ENCODE results near the gene TBCE.
"Not testable (repeated sequence)": the region's sequence is repeated elsewhere in the genome, so short reads cannot be mapped to it uniquely, and the experiment has no call there.

Gene TBCE

DNA sequence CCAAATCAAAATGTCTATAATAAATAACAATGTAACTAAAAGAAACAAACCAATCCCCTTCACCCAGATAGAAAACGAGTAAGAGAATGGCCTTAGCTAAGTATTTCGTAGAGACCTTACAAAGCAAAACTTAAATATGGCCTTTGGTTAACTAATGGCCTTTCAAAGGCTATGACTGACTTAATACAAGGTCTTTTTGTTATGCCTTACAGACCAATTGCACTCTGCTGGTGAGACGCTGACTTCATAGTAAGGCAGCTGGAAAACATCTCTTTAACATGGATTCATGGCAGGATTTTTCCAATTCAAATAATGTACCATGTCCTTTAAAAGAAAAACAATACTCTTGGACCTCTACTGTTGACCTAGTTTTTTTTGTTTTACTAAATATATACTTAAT lies 15.8 kb upstream of the TBCE start:
- DNase-seq (ENCODE audit: low read depth in 3 of 3): no peak

DNA sequence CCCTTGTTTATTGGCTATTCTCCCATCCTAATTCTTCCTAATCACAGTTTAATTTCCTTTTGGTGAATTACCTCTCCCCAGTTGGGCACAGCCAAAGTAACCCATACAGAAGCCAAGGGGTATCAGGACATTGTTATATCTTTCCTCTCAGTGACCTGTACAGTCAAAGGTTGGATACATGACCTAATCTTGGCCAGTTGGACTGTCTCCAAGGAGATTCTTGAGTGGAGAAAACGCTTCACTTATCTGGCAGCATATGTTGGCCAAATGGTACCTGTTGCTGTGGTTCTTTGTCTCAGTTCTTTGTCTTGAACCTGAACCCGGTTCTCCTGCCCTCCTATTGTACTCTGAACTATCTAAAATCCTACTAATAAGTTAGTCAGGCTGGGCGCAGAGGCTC lies 15.3 kb upstream of the TBCE start:
- no peak for DNase-seq (ENCODE audit: low read depth in 3 of 3)

DNA sequence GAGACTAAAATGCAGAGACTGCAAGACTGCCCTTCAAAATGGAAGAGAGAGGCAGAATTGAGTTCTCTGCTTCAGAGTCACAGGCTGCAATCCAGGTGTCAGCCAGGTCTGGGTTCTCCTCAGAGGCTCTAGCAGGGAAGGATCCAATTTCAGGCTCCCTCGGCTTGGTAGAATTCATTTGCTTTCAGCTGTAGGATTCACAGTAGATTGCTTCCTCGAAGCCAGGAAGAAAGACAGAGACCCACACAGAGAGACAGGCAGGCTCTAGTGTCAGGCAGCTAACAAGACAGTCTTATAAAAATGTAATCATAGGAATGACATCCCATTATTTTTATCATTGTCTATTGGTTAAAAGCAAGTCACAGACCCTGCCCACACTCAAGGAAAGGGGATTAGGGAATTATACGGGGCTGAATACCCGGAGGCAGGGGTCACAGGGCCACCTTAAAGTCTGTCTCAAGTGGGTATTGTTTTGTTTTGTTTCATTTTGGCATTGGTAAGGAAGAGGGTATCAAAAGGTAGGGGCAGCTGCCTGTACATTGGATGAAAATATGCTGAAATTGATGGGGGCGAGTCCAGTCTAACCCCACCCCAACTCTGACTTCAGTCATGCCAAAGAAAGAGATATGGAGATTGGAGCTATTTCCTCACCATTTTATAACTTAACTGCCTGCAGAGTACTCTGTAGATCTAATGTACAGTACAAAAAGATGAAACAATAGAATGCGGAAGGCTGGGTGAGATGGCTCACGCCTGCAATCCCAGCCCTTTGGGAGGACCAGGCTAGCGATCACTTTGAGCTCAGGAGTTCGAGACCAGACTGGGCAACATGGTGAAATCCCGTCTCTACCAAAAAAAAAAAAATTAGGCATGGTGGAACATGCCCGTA lies 9.5 kb upstream of the TBCE start:
- DNase-seq (ENCODE audit: low read depth in 3 of 3): no peak

DNA sequence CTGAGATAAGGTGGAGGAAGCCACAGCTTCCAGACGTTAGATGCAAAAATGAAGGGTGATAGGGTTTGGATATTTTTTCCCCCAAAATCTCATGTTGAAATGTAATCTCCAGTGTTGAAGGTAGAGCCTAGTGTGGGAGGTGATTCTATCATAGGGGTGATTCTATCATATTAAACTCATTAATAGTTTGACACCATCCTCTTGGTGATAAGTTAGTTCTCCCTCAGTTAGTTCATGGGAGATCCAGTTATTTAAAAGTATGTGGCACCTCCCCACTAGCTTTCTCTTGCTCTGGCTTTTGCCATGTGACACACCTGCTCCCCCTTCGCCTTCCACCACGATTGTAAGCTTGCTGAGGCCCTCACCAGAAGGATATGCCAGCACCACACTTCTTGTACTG lies 8.3 kb upstream of the TBCE start:
- no peak for DNase-seq (ENCODE audit: low read depth in 3 of 3)

DNA sequence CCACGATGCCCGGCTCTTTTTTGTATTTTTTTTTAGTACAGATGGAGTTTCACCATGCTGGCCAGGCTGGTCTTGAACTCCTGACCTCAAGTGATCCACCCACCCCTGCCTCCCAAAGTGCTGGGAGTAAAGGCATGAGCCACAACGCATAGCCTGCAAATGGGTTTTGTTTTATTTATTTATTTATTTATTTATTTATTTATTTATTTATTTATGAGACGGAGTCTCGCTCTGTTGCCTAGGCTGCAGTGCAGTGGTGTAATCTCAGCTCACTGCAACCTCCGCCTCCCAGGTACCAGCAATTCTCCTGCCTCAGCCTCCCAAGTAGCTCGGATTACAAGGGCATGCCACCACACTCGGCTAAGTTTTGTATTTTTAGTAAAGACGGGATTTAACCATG lies 3.0 kb upstream of the TBCE start:
- DNase-seq (ENCODE audit: low read depth in 3 of 3): not testable (repeated sequence)

DNA sequence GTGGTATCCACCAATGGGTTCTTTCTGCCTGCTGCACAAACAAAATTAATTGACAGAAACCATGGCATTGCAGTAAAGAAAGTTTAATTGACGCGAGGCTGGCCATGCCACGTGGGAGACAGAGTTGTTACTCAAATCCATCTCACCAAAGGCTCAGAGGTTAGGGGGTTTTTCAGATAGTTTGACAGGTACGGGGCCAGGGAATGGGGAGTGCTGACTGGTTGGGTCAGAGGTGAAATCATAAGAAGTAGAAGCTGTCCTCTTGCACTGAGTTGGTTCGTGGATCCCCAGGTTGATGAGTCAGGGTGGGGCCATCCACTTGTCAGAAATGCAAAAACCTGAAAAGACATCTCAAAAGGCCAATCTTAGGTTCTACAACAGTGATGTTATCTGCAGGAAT lies 941 bp upstream of the TBCE start:
- peak; percentile 6 to 28 (median 9) for DNase-seq (ENCODE audit: low read depth in 3 of 3)

DNA sequence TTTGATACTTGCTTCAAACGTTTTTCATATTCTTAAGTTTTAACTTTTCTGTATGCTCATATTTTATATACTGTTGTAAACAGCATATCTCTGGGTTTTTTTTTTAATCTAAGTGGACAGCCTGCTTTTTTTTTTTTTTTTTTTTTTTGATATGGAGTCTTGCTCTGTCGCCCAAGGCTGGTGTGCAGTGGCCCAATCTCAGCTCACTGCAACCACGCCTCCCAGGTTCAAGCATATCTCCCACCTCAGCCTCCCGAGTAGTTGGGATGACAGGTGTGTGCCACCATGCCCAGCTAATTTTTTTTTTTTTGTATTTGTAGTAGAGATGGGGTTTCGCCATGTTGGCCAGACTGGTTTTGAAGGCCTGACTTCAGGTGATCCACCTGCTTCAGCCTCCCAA lies 1.2 kb downstream of the TBCE start:
- no peak for DNase-seq (ENCODE audit: low read depth in 3 of 3)

DNA sequence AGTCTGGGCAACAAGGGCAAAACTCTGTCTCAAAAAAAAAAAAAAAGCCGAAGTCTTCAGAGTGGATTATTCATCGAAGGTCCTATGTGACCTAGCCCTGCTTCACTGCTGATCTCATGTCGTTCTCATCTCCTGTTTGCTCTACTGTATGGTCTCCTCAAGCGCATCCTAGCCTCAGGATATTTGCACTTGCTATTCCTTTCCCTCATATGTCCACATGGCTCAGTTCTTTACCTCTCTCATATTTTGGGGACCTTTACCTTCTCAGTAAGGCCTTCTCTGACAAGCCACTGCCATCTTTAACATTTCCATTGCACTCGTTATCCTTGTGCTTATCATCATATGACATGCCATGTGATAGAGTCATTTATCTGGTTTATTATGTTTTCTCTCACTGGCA lies 2.6 kb downstream of the TBCE start:
- DNase-seq (ENCODE audit: low read depth in 3 of 3): no peak

DNA sequence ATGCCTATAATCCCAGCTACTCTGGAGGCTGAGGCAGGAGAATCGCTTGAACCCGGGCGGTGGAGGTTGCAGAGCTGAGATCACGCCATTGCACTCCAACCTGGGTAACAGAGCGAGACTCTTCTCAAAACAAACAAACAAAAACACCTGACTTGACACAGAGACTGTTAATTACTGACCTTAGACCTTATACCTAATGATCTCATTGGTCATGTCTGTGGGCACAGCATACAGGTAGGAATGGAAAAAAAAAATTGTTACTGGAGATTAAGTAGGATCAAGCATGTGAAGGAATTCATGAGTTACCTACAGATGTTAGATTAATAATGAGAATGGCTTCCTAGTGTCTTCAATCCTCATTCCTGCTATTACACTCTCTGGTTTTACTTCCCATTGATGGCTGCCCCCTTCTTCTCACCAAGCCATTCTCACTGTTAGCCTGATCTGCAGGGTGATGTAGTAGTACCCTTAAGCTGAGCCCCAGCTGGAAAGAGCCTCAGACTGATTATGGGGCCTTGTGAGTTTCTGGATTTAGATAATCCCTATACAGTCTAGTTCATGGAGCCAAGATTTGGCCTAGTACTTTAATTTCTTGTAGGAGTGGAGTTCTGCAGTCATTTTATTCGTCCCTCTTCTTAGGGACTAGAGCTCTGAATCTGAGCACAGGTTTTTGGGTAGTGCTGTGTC lies 8.8 kb downstream of the TBCE start:
- DNase-seq (ENCODE audit: low read depth in 3 of 3): no peak

DNA sequence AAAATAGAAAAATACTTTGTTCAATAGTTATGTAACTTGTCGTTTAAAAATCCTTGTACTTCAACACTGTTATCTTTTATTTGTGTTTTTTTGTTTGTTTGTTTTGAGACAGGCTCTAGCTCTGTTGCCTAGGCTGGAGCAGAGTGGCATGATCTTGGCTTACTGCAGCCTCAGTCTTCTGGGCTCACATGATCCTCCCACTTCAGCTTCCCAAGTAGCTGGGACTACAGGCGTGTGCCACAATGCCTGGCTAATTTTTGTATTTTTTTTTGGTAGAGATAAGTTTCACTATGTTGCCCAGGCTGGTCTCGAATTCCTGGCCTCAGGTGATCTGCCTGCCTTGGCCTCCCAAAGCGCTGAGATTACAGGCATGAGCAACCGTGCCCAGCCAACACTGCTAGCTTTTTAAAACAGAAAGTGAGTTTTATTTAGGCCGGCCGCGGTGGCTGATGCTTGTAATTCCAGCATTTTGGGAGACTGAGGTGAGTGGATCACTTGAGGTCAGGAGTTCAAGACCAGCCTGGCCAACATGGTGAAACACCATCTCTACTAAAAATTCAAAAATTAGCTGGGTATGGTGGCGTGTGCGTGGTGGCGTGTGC lies 11.0 kb downstream of the TBCE start:
- DNase-seq (ENCODE audit: low read depth in 3 of 3): not testable (repeated sequence)

DNA sequence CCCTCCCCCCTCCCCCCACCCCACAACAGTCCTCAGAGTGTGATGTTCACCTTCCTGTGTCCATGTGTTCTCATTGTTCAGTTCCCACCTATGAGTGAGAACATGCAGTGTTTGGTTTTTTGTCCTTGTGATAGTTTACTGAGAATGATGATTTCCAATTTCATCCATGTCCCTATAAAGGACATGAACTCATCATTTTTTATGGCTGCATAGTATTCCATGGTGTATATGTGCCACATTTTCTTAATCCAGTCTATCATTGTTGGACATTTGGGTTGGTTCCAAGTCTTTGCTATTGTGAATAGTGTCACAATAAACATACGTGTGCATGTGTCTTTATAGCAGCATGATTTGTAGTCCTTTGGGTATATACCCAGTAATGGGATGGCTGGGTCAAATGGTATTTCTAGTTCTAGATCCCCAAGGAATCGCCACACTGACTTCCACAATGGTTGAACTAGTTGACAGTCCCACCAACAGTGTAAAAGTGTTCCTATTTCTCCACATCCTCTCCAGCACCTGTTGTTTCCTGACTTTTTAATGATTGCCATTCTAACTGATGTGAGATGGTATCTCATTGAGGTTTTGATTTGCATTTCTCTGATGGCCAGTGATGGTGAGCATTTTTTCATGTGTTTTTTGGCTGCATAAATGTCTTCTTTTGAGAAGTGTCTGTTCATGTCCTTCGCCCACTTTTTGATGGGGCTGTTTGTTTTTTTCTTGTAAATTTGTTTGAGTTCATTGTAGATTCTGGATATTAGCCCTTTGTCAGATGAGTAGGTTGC lies 14.9 kb downstream of the TBCE start:
- not testable (repeated sequence) for DNase-seq (ENCODE audit: low read depth in 3 of 3)

DNA sequence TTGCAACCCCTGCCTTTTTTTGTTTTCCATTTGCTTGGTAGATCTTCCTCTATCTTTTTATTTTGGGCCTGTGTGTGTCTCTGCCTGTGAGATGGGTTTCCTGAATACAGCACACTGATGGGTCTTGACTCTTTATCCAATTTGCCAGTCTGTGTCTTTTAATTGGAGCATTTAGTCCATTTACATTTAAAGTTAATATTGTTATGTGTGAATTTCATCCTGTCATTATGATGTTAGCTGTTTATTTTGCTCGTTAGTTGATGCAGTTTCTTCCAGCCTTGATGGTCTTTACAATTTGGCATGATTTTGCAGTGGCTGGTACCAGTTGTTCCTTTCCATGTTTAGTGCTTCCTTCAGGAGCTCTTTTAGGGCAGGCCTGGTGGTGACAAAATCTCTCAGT lies 18.4 kb downstream of the TBCE start:
- DNase-seq (ENCODE audit: low read depth in 3 of 3): not testable (repeated sequence)

DNA sequence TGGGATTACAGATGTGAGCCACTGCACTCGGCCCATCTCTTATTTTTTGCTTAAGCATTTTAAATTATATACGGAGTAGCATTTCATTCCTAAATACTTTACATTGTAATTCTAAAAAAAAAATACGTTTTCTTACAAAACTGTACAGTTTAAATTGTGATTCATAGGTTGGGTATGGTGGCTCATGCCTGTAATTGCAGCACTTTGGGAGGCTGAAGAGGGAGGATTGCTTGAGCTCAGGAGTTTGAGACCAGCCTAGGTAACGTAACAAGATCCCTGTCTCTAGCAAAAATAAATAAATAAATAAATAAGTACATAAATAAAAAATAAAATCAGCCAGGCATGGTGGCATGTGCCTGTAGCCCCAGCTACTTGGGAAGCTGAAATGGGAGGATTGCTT lies 24.6 kb downstream of the TBCE start:
- no peak for DNase-seq (ENCODE audit: low read depth in 3 of 3)

DNA sequence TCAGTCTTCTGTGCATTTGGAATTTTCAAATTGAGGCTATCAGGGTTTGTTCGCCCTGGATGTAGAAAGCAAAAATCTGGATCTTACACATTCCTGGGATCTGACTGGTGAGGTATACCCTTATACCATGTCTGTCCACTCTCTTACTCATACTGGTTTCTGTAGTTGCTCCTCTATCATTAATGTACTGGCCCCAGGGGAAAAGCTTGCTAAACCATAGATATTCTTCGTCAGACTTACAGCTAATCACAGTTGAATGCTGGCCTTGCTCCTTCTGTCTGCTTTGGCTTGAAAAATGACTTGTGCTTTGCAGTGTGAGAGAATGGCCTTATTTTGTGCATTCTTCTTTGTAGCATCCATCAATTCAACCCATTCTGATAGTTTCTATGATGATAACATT lies 30.5 kb downstream of the TBCE start:
- no peak for DNase-seq (ENCODE audit: low read depth in 3 of 3)

DNA sequence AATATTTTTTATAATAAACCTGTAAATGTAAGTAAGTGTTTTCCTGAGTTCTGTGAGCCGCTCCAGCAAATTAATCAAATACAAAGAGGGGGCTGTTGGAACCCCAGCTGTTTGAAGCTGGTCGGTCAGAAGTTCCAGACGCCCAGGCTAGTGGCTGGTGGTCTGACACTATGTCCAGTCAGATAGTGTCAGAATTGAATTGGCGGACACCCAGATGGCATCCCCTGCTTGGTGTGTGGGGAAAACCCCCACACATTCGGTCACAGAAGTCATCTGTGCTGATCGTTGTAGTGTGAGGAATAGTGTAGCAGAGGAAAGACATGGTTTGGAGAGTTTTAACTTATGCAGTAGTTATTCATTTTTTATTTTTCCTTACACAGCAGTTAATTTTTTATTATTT lies 32.4 kb downstream of the TBCE start:
- DNase-seq (ENCODE audit: low read depth in 3 of 3): no peak

DNA sequence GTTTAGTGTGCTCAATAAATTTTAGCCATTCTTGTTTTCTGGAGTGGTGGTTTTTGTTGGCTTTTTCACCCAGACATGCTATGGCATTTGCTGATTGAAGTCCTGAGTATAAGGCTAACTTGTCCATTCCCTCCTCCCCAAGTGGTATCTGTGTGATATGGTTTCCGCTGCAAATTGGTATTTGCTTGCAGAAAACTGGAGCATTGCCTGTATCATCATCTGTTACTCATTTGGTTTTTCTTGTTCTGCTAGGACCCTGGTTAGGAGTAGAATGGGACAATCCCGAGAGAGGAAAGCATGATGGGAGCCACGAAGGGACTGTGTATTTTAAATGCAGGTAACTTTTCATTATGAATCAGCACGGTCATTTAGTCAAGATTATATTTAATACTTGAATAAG lies 34.0 kb downstream of the TBCE start:
- no peak for DNase-seq (ENCODE audit: low read depth in 3 of 3)

DNA sequence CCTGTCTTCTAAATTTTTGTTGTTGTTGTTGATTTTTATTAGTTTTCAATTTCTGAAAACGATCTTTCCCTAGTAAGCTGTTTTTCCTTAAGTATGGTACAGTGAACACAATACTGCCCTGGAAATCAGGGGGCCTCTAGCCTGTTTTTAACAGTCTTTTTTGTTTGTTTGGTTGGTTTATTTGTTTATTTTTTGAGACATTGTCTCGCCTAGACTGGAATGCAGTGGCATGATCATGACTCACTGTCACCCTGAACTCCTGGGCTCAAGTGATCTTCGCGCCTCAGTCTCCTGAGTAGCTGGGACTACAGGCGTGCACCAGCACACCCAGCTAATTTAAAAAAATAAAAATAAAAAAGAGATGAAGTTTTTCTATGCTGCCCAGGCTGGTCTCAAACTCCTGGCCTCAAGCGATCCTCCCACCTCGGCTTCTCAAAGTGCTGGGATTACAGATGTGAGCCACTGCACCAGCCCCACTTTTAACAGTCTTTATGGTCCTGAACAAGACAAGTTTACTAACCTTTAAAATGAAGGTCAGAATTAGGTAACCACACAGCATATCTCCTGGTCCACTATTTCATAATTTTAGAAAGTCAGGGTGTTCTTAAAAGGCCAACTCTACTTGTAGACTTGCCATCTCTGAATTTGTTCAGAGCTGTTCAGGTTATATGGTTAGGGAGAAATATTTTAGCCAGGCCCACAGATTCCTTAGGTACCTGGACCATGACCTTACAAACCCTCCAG lies 35.4 kb downstream of the TBCE start:
- no peak for DNase-seq (ENCODE audit: low read depth in 3 of 3)

DNA sequence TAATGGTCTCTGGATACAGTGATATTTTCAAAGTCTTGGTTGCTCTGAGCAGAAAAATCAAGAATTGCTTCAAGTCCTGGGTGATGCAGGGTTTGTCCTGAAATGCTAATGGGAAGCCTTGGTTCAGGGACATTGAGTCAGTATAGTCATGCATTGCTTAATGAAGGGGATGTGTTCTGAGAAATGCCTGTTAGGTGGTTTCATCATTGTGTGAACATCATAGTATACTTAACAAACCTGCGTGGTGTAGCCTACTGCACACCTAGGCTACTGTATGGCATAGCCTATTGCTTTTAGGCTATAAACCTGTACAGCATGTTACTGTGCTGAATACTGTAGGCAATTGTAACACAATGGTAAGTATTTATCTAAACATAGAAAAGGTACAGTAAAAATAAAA lies 36.4 kb downstream of the TBCE start:
- no peak for DNase-seq (ENCODE audit: low read depth in 3 of 3)

DNA sequence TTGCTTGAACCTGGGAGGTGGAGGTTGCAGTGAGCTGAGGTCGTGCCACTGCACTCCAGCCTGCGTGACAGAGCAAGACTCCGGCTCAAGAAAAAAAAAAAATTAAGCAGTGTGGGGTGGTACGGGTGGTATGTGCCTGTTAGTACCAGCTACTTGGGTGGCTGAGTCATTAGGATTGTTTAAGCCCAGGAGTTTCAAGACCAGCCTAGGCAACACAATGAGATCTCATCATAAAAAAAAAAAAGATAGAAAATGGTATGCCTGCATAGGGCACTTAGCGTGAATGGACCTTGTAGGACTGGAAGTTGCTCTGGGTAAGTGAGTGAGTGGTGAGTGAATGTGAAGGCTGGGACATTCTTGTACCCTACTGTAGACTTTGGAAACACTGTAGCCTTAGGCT lies 37.0 kb downstream of the TBCE start:
- no peak for DNase-seq (ENCODE audit: low read depth in 3 of 3)

DNA sequence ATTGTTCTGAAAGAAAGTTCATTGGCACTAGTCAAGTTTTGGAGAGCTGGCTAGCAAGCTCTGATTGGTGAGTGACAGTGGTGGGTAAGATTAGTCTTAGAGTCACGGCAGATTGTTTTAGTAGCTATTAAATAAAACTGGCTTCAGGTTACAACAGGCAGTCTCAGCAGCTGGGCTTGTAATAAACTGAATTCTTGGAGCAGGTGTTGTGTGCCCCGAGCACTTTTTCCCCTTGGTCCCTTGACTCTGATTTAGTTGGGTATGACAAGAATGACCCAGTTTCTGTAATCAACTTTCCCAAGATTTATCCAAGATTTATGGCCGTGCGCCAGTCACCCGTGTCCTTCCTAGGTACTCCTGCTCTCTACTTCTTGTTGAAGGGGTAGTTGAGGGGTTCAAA lies 40.2 kb downstream of the TBCE start:
- no peak for DNase-seq (ENCODE audit: low read depth in 3 of 3)

DNA sequence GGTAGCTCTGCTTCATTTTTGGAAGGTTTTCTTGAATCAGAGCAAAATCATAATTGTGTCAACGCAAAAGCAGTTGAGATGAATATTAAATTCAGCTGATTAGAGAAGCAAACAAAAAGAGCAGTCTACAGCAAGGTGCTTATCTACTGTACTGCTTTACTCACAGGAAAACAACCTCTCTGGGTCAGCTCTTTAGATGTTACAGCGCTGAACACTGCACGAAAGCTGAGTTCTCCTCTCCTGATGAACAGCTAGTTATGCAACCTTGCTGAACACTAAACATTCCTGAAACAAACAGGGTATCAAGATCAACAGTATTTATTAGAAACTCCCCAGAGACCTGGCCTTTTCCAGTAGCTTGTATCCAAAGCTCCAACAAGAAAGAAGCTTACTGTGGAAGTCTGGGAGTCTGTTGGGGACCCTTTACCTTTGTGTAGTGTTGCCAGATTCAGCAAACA lies 41.3 kb downstream of the TBCE start:
- DNase-seq (ENCODE audit: low read depth in 3 of 3): no peak
